Measurements from ENCODE around the gene SAMD5.

The SAMD5 gene

GRCh38 chr6:147560670-147561069 is 52.2 kb downstream of the SAMD5 start:
- DNase-seq (ENCODE audit: low read depth, low spot score) = no peak
- no peak overlapping the region for H3K4me3 ChIP-seq (ENCODE audit: low read length)

DNA sequence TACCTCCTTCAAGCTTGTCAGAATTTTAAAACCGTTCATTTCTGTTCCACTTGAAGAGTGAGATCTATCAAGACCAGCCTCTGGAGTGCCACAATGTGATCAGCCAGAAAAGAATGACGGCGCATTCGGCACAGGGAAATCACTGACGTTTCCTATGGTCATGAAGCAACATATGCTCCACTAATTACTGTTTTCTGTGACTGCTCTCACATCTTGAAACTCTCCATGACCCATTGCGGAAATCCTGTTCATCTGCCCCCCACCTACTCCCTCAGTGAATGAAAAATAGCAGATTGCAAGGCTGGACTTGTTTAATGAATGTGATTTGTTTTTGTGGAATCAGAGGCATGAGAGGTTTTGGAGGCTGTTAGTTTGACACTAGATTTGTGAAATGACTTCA is 53.2 kb downstream of the SAMD5 start:
- H3K4me3 ChIP-seq (ENCODE audit: low read length) = no peak overlapping the region
- DNase-seq (ENCODE audit: low read depth, low spot score) = no peak

DNA sequence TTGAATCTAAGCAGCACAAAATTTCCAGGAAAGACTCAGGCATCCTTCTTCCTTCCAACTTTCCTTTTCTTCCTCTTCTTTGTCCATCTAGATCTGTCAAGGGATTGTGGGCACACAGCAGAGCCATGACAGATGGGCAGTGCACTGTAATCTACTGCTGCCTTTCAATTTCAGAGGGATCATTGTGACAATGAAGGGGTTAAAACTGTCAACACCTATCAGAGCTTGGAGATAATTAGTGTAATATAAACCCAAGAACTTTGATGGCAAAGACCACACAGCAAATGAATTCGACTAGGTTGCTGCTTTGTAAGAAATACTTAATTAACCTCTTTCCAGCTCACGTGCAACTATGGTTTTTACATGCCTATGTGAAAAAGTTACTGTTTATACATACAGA is 55.0 kb downstream of the SAMD5 start:
- H3K4me3 ChIP-seq (ENCODE audit: low read length) = no peak overlapping the region
- no peak for DNase-seq (ENCODE audit: low read depth, low spot score)

DNA sequence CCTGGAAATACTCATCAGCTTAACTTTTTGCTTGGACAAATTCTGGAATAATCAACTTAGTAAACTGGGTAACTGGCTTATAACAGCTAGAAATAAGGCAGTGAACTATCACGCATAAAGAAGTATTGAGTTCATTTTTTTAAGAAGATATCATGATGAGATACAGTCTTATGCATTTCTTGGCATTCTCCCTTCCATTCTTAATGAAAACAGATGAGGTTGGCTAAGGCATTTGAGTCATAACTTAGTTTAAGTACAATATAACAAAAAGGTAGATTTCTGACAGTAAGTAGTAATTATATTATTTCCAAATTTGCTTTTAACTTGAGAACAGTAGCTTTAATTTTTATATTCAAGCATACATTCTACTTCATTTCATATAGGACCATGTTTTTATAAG is 56.1 kb downstream of the SAMD5 start:
- H3K4me3 ChIP-seq (ENCODE audit: low read length) = no peak overlapping the region

GRCh38 chr6:147566244-147566898 is 57.9 kb downstream of the SAMD5 start:
- no peak overlapping the region for H3K4me3 ChIP-seq (ENCODE audit: low read length)
- no peak for DNase-seq (ENCODE audit: low read depth, low spot score)

More for the DNA sequence above, 56.1 kb downstream of the SAMD5 start:
- no peak for DNase-seq (ENCODE audit: low read depth, low spot score)

GRCh38 chr6:147567141-147567805 is 58.8 kb downstream of the SAMD5 start:
- H3K4me3 ChIP-seq (ENCODE audit: low read length) = no peak overlapping the region
- DNase-seq (ENCODE audit: low read depth, low spot score) = no peak

DNA sequence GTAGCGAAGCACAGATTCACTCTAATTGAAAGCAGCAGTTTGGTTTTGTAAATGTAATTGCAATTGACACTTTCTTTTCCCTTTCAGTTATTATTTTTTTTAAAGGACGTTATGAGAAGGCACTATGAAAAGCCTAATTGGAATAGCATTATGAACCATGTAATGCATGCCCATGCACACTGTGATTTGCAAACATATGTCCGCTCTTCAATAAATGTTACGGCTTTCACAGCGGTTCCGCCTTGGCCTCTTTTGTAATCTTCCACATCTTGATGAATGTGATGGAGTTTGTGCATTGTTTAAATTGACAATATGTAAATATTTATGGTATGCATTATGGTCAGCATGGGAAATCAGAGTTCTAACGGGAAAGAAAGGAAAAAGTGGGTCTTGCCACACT is 61.3 kb downstream of the SAMD5 start:
- DNase-seq (ENCODE audit: low read depth, low spot score) = no peak
- no peak overlapping the region for H3K4me3 ChIP-seq (ENCODE audit: low read length)

DNA sequence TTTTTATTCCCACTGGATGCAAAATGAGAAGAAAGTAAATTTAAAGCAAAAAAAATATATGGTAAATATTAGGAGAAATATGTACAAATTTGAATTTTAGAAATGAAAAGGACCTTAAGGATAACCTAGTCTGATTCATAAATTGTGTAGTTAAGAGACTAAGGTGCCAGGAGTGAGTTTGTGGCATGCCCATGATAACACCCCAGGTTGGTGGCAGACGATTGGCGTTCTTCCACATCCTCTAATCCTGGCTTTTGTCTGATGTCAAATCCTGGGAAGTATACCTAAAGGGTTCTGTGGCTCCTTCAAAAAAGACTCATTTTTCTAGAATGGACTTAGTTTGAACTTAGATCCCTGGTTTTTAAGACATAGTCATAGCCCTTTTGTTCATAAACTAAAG is 62.2 kb downstream of the SAMD5 start:
- H3K4me3 ChIP-seq (ENCODE audit: low read length) = no peak overlapping the region
- DNase-seq (ENCODE audit: low read depth, low spot score) = no peak

- DNase-seq (ENCODE audit: low read depth, low spot score) = no peak
- no peak overlapping the region for H3K4me3 ChIP-seq (ENCODE audit: low read length)
Measured at GRCh38 chr6:147577488-147577887, 69.0 kb downstream of the SAMD5 start.

DNA sequence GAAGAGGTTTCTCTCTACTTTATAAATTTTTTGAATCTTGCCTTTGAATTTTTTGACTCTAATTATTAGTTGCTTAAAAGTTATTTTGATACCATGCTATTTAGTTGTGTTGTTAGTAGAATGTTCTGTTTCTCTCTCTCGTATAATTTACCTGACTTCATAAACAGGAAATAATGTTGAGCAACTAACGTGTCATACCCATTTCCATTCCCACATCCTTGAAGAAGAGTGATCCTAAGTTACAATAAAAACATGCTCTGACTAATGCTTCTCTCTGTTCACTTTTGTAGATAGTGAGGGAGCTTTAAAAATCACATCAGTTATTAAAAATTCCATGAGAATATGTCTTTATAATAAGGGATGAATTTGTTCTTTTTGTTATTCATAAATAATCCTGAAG is 69.7 kb downstream of the SAMD5 start:
- no peak for DNase-seq (ENCODE audit: low read depth, low spot score)
- H3K4me3 ChIP-seq (ENCODE audit: low read length) = no peak overlapping the region

DNA sequence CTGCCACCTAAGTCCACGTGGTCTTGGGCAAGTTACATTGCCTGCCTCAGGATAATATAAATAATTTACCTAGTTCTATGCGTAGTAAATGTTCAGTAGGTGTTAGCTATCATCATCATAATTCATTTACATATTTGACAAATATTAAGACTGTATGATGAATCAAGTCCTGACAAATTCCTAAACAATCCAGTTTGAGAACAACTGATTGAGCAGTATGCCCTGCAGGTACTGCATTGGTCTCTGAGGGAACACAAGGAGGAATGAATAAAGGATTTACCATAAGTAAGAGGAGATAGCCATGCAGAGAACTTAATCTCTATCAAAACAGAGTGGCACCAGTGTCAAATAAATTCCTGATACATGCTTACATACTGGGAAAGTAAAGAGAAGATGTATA is 70.4 kb downstream of the SAMD5 start:
- DNase-seq (ENCODE audit: low read depth, low spot score) = no peak
- no peak overlapping the region for H3K4me3 ChIP-seq (ENCODE audit: low read length)

DNA sequence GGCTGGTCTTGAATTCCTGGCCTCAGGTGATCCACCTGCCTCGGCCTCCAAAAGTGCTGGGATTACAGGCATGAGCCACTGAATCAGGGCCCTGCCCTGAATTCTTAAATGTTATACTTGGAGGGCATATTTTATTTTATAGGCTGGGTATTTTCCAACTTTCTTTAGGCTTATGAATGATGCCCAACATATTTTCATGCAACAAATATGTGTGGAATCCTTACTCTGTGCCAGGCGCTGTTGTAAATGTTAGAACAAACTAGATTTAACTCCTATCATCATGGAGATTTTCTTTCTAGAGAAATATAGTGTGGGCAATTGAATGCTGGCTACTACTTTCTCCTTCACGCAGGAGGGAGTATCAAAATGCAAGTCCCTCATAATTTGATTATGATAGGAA is 71.2 kb downstream of the SAMD5 start:
- DNase-seq (ENCODE audit: low read depth, low spot score) = no peak
- H3K4me3 ChIP-seq (ENCODE audit: low read length) = no peak overlapping the region

DNA sequence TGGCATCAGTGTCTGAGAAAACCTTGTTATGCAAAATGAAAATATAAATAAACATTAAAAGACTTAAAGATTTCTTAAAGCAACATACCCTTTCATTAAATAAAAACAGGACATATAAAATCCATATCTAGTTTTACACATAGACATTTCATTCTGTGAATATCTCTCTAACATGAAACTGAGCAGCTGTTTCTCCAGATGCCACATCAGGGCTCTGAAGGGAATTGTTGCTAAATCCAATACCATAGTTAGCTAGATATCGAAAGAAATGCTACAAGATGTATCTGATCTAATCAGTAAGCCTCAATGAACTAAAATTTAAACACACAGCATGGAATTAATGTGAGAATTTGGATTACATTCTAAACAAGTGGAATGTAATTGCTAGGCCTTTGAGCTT is 74.5 kb downstream of the SAMD5 start:
- H3K4me3 ChIP-seq (ENCODE audit: low read length) = no peak overlapping the region
- no peak for DNase-seq (ENCODE audit: low read depth, low spot score)

GRCh38 chr6:147585256-147585655 is 76.8 kb downstream of the SAMD5 start:
- DNase-seq (ENCODE audit: low read depth, low spot score) = no peak
- H3K4me3 ChIP-seq (ENCODE audit: low read length) = no peak overlapping the region

- no peak for DNase-seq (ENCODE audit: low read depth, low spot score)
- no peak overlapping the region for H3K4me3 ChIP-seq (ENCODE audit: low read length)
Measured at GRCh38 chr6:147586044-147586443, 77.6 kb downstream of the SAMD5 start.

DNA sequence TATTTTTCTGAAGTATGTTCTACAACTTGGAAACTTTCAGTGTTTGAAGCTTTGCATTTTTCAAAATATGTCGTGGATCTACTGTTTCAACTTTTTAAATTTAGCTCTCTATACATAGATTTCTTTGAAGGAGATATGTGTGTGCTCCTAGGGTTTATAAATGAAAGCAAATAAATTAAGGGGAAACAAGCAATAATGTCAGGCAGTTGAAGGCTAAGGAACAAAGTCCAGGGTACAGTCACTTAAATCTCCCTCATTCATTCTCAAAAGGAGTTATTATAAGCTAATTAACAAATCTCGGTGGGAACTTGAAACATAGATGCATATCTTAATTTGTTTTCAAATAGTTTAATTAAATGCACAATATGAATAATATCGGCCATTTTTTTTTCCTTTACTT is 79.4 kb downstream of the SAMD5 start:
- no peak overlapping the region for H3K4me3 ChIP-seq (ENCODE audit: low read length)
- DNase-seq (ENCODE audit: low read depth, low spot score) = no peak

DNA sequence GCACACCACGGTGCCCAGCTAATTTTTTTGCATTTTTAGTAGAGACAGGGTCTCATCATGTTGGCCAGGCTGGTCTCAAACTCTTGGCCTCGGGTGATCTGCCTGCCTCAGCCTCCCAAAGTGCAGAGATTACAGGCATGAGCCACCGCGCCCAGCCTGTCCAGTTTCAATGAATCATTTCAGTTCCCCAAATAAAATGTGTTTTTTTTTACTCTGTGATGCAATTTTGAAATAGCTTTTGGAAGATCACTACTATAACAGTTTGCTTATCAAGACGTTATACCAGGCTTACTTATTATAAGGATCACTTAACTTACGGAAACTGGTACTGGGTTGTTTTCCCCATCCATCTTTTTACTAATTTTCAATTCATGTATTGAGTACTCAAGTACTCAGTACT is 80.0 kb downstream of the SAMD5 start:
- no peak overlapping the region for H3K4me3 ChIP-seq (ENCODE audit: low read length)
- DNase-seq (ENCODE audit: low read depth, low spot score) = no peak

DNA sequence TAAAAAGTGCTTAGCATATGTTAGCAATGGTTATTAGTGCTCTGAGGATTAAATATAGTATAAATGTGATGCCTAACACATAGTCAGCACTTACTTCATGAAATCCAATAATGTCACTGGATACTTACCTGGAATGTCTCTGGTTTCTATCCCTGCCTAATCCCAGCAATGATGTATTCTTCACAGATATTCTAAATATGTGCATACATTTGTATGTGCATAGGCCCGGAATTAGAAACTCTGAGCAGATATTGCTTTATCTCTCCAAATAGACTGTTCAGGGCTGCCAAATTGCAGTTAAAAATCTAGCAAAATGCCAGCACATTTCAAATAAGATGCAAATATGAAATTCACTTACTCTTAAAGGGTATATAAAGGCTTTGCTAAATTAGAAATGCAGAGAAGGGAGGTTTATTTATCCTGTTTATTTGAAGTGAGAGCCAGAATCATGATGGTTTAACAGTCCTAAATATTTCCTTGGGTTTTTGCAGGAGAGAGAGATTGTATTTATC is 81.3 kb downstream of the SAMD5 start:
- DNase-seq (ENCODE audit: low read depth, low spot score) = no peak
- no peak overlapping the region for H3K4me3 ChIP-seq (ENCODE audit: low read length)

DNA sequence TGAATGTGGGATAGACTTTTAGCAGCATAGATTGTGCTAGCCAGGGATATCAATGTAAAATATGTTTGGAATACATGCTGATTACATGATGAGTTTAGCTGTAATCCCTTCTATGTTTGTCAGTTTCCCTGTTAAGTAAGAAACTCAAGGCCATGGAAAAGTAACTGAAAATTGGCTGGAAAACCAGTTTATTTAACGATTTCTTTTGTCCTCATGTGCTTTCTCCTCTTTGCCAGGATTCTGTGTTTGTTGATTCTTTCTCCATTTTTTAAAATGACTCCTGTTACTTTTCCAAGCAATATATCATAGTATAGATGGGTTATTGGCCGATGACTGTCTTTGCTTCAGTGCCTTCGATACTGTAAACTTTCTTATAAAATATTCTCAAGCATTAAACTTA is 87.5 kb downstream of the SAMD5 start:
- no peak overlapping the region for H3K4me3 ChIP-seq (ENCODE audit: low read length)

DNA sequence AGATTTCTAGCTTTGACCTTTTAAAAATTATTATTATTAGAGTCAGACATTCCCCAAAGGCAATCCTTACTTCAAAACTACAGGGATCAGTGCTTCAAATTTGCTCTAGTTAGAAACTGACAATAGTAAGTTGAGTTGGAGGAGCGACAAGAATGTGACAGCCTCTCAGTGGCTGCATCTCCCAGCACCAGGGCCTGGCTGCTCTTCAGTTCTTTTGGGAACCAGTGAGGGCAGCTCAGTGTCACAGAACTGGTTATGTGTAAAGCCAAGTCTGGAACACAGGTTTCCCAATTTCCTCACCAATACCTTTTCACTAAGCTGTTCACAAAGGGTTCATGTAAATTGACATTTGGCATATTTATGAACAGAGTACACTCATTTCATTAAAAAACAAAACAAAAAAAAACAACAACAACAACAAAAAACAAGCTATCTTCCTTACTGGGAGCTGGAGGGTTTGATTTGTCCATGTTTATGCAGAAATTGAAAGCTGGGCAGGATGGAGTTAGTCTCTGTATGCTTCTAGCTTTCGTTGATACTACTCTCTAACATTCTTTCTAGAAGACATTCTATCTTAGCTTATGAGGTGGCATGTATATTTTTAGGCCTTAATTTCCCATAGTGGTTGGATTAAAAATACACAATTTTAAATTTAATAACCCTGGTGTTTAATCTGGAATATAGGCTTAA is 95.0 kb downstream of the SAMD5 start:
- no peak overlapping the region for H3K4me3 ChIP-seq (ENCODE audit: low read length)
- no peak for DNase-seq (ENCODE audit: low read depth, low spot score)

More for the DNA sequence above, 87.5 kb downstream of the SAMD5 start:
- no peak for DNase-seq (ENCODE audit: low read depth, low spot score)

Measured in Jurkat, Clone E6-1 (cell line).